HG03135 (cell line): ENCODE results near the gene POU2F2.
A peak's percentile ranks its signal among the peaks of the same experiment; 100 is the strongest.

Experiments
- ATAC-seq: cut with Tn5 transposase; IDR thresholded peaks from one replicate; pipeline ENCODE4 v1.9.1; 2021; ENCODE audit warnings: mild to moderate bottlenecking, moderate library complexity; ENCODE audit not compliant: unreplicated experiment

The POU2F2 gene

DNA sequence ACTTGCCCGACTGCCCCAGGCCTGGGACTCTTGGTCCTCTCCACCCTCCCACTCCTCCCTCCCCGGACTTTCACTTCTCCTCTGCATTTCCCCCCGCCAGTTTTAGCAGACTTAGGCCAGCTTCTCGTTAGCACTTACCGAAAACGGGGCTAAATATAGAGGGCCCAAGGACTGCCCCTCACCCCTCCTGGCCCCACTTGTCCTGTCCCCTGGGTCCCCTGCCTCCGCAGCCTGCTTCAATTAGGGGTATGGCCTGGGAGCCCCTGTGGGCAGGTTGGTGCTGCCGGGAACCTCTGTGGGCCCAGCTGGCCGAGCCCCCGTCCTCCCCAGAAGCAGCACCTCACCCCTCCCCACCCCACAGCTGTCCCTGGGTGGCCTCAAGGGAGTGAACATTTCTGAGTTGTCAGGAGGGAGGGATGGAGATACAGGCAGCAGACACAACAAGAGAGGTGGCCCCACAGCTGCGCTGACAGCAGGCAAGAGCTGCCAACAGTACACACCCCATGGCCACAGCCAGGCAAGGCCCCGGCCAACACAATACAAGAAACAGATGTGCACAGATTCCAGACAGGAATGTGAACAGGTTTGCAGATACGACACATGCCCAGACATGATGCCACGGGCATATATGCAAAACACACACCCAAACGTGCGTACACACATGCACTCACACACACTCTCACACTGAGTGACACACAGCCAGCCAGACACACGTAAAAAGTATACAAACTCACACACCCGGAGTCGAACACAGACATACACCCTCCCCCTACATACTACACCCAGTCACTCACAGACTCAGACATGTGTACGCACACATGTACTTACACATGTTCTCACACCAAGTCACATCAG, 2.6 kb downstream of the POU2F2 start:
- peak; percentile 46 for ATAC-seq

DNA sequence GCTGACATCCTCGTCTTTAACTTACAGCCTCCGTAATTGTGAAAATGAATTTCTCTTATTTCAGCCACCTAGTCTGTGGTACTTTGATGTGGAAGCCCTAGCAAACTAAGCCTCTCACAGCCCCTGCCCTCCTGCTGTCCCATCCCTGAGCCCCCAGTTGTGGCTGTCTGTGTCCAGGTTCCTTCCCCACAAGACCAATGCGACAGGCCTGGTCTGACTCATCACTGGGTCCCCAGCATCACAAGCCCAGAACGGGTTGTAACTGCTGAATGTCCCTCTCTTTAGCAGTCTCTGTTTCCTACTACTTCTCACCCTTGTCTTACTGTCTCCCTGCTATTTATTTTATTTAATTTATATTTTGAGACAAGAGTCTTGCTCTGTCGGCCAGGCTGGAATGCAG, 5.7 kb downstream of the POU2F2 start:
- no peak for ATAC-seq

DNA sequence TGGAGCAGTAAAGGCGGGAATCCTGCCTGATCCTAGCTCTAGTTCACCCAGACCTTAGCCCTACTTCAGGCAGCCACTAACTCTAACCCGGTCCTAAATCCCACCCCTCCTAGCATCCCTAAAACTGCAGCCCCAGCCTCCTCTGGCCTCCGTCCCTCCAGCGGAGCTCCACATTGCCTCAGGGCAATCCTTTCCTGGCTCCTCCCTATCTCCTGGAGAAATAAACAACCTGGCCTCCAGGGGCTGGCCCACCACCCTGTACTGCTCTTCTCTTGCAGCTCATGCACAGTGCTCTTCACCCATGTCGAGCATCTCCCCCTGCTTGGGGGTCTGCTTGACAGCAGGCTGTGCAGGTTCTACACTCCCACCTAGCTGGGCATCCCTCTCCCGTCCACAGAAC, 6.7 kb downstream of the POU2F2 start:
- no peak for ATAC-seq

DNA sequence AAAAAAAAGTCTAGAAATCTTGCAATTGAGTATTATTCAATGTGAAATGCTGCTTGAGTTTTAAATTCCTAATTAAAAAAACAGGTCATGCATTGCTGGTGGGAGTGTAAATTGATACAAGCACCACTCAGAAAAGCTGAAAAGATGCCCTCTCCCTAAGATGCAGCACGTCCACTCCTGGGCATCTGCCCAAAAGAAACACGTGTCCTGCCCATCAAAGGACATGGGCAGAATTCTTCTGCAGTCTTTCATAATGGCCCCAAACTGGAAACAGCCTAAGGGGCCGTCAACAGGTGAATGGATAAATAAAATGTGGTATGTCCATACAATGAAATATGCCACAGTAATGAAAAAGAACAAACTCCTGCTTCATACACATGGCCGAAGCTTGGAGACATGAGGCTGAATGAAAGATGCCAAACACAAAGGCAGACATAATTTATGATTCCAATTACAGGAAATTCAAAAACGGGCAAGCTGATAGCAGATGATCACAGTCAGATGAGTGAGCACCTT, 7.8 kb downstream of the POU2F2 start:
- ATAC-seq, result no peak

DNA sequence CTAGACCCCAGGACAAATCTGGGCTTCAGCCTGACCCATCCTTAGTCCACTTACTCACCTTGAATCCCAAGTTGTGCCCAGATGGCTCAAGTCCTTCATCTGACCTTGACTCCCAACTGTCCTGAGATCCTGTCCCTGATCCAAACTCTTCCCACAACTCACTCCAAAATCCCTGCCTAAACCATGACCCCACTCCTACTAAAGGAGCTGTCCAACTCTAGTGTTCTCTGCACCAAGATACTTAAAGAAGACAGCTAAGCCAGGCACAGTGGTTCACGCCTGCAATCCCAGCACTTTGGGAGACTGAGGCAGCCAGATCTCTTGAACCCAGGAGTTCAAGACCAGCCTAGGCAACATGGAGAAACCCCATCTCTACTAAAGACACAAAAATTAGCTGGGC, 8.5 kb downstream of the POU2F2 start:
- ATAC-seq, result no peak

DNA sequence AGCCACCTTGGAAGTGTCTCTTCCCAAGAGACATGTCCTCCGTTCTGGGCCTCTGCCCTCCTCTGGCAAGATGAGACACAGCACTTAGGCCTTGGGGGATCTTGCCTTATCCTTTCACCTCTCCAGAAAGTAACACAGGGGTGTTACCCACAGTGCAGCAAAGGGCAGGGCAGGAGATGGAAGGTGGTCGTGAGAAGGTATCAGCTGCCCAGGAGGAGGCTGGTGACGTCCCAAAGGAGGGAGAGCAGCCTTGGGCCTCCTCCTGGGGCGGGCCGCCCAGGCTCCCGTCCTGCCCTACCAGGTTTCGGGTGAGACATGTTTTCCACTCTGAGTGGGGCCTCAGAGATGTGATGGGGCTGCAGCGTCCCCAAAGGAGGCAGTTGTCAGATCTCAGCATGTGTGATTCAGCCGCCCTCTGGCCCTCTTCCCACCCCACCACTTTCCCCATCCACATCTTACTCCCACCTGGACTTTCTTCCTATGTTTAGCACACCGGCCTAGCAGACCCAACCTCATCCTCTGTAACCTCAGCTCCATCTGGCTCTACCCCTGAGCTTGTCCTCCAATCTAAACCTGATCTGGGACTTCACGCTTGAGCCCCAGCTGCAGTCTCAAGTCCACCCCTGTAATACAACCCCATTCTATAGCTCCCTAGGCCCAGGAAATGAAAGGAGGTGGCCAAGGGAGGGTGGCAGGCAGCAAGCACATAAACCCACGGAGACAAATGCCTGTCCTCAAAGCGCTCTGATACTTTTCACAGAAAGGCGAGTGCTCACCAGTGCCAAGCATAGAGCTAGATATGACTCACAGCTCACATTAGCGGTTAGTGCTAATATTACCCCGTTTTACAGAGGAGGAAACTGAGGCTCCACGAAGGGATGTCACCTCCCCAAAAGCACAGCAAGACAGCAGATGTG, 9.3 kb downstream of the POU2F2 start:
- no peak for ATAC-seq

DNA sequence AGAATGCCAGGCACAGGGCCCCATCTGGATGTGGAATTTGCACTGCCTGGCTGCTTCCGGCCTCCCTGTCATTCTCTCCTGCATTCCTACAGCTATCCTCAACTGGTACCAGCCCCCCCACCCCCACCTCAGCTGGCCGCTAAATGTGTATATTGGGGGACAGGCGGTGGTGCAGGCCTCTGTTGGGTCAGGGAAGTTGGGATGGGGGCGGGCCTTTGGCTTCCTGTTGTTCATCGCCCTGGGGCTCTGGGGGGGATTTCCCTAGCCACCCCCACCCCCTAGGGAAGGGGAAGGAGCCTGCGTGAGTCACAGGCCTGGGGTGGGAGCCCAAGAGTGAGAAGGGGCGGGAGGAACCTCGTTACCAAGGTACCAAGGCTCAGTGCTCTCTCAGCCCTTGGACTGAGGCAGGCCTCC, 10.6 kb downstream of the POU2F2 start:
- ATAC-seq, result no peak

DNA sequence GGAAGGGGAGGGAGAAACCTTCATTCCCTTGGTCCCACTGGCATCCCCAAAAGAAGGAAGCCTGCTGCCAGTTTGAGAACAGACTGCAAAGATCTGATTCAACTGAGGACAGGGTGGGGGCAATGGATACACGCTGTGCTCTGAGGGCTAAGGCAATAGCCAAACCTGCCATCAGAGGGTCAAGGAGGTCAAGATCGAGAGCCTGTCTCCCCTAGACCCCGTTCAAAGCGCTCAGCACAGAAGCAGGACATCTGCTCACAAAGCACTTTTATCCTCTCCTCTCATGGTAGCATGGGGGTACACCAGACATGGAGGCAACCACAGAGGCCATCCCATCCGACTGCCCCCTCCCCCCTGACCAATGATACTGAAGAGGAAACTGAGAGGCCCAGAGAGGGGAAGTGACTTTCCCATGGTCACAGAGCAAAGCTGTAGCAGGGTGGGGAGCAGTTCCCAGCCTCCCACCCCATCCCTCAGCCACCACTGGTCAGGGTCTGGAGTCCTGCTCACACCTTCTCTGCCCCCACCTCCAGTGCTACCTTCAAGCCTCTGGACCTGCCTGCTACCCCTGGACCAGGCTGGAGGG, 11.1 kb downstream of the POU2F2 start:
- no peak for ATAC-seq

DNA sequence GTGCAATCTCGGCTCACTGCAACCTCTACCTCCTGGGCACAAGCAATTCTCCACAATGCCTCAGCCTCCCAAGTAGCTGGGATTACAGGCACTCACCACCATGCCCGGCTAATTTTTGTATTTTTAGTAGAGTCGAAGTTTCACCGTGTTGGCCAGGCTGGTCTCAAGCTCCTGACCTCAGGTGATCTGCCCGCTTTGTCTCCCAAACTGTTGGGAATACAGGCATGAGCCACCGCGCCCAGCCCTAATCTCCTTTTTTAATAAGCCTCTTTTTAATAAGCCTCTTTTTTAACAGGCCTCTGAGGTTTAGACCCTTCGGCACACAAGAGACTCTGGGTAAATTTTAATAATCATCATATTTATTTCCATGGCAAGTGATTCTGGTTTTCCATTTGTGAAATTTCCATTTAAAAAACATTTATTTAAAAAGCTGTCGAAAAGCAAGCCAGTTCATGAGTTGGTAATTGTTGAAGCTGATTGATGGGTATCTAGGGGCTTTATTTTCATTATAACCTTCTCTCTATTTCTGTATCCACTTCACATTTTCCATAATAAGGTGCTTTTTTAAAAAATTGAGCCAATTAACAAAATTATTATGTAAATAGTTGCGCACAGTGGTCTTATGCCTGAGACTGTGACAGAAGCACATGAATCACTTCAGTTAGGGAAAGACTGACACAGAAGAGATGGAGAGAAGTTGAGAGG, 11.8 kb downstream of the POU2F2 start:
- no peak for ATAC-seq

DNA sequence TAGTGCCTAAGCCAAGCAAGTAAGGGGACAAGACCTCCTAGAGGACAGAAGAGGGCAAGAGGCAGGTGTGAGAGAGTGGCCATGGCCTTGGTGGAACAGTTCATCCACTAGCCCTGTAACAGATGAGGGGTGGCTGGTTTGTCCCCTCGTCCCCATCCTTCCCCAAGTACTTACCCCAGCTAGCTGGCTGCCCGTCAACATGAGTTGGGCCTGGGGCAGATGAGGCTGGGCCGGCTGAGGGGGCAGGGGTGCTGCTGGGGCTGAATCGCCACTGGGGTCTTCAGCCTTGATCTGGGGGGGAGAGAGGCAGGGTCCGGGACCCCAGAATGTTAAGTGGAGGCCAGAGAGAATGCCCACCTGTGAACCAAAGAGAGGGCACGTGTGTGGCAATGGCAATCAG, 15.2 kb downstream of the POU2F2 start:
- ATAC-seq, result no peak

DNA sequence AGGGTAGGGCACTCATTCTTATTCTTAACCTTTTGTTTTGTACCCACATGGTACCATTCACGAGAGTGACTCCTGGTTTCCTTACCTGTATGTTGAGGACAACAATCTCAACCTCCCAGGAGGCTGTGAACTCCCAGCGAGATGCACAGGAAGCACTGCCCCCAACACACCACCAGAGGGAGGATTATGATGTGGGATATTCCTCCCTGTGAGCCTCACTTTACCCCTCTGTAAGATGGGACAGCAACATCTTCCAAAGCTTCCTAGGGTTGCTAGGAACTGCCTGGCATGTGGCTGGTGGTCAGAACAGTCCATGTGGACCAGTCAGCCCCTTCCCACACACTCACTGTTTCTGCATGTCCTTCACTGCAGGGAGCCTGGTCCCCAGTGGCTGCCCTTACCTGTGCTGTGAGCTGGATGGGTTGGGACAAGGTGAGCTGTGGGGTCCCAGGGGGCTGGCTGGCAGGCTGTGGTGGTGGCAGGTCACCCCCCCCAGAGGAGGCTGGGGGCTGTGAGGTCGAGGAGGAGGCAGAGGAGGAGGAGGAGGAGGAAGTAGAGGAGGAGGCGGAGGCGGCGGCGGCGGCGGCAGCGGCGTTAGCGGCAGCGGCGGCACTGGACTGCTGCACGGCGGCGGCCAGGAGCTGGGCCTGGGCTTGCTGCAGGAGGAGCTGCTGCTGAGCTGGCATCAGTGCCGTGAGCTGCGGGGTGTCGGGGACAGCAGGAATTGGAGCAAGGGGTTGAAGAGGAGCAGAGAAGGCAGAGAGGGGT, 15.8 kb downstream of the POU2F2 start:
- ATAC-seq, result no peak

DNA sequence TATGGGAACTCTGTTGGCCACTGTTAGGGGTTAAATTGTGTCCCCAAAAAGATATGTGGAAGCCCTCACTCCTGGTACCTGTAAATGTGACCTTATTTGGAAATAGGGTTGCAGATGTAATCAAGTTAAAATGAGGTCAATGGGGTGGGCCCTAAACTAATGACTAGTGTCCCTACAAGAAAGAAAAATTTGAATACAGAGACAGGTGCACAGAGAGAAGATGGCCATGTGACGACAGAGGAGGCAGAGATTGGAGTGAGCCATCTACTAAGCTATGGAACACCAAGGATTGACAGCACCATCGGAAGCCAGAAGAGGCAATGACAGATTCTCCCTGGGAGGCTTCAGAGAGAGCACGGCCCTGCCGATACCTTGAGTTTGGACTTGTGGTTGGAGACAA, 16.5 kb downstream of the POU2F2 start:
- no peak for ATAC-seq

DNA sequence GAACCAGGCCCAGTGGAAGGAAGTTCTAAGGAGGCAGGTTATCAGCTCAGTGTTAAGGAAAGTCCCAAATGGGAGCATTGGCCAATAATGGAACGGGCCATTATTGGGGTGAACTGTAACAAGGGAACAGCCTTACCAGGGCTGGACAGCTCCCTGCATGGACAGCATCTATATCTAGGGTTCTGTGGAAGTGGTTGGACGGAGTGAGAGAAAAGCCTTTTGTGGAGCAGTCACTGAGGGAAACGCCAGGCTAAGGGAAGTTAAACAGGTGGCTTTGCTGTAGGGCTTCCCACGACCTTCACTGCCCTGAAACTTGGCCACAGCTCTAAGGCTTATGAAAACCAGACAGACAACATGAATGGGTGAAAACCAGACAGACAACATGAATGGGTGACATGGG, 17.0 kb downstream of the POU2F2 start:
- ATAC-seq, result no peak

DNA sequence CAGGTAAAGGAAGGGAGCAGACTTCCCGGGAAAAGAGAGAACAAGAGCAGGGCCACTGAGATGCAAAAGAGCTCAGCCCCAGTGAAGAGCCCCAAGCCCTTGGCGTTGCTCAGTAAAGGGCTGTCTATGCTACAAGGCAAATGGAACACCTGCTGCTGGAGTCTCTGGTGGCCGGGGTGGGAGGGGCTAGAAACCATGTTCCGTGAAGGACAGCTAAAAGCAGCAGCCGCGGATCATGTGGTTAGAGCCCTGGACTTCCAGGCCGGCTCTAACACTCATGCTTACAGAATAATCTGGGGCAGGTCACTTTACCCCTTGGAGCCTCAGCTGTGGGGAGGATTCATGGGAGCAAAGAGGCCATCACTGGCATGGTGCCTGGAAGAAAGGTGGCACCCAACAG, 17.8 kb downstream of the POU2F2 start:
- ATAC-seq, result peak; percentile 72

DNA sequence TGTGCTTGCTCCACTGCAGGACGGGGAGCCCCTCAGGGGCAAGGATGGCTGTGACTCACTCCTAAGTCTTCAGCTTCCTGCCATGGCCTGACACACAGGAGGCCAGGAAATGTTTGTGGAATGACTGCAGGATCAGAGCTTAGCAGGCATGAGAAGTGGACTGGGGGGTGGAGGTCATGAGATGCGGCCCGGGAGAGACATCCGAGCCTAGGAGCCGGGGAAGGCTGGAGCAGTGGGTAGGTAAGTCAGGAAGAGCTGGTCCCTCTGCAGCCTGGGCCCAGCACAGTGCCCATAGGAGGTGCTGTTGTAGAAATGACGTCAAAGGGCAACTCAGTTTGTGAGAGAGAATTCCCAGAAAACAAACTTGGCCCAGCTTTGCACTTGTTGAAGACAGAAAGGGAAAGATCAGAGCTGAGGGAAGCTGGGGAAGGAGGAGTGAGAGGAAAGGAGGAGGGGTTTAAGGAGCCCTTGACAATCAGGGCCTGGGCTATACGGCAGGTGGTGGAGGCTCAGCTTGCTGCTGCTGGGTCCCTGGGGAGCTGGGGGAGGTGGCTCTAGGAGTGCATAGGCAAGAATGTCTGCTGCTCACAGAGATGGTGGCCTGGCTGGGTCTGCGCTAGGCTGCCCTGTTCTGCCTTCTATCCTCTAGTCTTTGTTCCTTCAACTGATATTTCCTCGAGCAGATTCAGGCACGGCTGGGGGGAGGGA, 18.5 kb downstream of the POU2F2 start:
- ATAC-seq, result peak; percentile 43

DNA sequence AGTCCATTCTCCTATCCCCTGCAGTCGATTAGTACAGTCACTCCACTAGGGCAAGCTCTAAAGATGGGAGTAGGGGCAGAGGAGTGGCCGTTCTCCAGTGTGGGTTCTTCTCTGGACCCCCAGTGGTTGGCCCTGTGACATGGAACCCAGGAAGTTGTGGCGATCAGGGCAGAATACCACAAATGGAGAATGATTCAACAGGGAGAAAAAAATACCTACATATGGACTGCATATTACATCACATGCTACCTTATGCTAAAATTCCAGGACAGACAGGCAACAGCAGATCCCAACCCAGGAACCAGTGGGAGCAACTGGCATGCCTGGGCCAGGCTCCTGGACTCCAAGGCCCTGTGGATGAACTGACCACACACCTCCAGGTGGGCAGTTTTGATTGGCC, 20.4 kb downstream of the POU2F2 start:
- no peak for ATAC-seq

DNA sequence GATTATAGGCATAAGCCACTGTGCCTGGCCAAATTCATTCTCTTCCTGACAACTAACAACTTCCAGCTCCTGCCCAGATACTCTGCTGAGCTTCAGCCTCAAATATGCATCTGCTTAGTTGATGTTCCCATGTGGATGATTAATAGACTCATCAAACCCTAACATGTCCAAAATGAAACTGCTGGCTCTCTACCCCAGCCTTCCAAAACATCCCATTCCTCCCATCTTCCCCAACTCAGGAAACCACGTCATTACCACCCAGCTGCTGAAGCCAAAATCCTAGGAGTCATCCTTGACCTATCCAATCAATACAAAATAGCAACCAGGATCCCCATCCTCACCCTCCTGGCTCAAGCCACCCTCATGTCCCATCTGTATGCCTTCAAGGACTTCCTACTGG, 20.9 kb downstream of the POU2F2 start:
- no peak for ATAC-seq

DNA sequence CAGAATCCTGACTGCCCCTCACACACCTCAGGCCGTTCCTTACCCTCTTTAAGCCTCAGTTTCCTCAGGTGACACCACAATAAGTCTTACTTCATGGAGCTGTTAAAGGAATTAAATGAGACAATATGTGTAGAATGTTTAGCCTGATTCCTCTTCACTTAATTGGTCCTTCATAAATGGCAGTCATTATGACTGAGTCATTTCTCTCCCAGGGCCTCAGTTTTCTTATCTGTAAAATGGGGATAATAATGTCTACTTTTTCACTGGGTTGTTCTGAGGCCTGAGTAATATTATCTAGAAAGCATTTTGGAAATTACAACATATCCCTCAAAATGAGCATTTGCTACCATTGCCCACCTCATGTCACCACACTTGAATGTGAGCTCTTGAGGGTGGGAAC, 21.6 kb downstream of the POU2F2 start:
- ATAC-seq, result no peak

DNA sequence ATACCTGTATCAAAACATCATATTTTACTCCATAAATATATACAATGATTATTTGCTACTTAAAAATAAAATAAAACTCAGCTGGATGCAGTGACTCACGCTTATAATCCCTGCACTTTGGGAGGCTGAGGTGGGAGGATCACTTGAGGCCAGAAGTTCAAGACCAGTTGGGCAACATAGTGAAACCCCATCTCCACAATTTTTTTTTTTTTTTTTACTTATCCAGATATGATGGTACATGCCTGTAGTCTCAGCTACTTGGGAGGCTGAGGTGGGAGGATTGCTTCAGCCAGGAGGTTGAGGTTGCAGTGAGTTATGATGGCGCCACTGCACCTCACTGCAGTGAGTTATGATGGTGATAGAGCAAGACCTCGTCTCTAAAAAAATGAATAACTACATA, 22.4 kb downstream of the POU2F2 start:
- ATAC-seq, result no peak
